Measurements from ENCODE around the gene GIT2. TPM values are rescaled to one million over a fixed set of nuclear protein-coding genes. Genes with fewer than 3 reads are reported as not detected.

GIT2 gene
- total and polyA plus RNA-seq, 2 of the 13 experiments (the other 11 are each of a cell fraction or from before 2014, with no cell fraction given), result 18.4 to 19.8 TPM

DNA sequence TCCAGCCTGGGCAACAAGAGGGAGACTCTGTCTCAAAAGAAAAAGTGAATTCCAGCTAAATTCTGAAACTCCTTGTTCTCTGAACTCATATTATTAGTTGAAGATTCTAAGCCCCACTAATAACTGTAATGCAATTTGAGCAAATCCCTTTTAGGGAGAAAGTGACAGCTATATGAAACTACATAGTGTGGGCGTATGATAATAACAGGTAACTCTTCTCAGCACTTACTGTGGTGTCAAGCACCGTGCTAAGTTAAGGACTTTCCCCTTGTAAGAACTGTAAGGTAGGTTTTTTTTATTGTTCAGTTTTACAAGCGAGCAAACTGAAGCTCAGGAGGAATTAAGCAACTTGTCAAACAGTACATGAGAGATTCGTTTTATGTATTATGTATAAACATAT is 8.4 kb upstream of the GIT2 start:
- DNase-seq (ENCODE audit: low spot score) (no peak), FAIRE-seq (no peak), ATAC-seq (no peak)
- in situ Hi-C loops (cut with HindIII; ENCODE audit: extremely low pct_ligation_motif_present, low pct_unique_long_range_greater_than_20kb) (no loop called here), intact Hi-C loops (cut with micrococcal nuclease; ENCODE audit: unreplicated experiment) (no loop called here)
- WGBS (ENCODE audit: low lambda C conversion rate), result 88% methylated on average over 4 of the region's 4 CpGs
- no peaks in the 10 kb centered on the region for H4K20me1 ChIP-seq (ENCODE audit: insufficient read depth, low read length)
- peaks cover 32% of the 10 kb centered on the region for H3K4me1 ChIP-seq (ENCODE audit: insufficient read depth, low read length)
- H2AFZ ChIP-seq (ENCODE audit: low read length), result no peak overlapping the region
- H3K36me3 ChIP-seq (replicated peaks in 1 of 2; ENCODE audit: control insufficient read depth in 1 of 2, insufficient read depth in 2 of 2, low read length in 2 of 2), result no peaks in the 10 kb centered on the region; a peak in 1 of 5 replicates
- TF ChIP-seq, protein P1, sequence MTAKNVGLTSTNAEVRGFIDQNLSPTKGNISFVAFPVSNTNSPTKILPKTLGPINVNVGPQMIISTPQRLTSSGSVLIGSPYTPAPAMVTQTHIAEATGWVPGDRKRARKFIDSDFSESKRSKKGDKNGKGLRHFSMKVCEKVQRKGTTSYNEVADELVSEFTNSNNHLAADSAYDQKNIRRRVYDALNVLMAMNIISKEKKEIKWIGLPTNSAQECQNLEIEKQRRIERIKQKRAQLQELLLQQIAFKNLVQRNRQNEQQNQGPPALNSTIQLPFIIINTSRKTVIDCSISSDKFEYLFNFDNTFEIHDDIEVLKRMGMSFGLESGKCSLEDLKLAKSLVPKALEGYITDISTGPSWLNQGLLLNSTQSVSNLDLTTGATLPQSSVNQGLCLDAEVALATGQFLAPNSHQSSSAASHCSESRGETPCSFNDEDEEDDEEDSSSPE (CRISPR knock-in tag; IDR thresholded peaks at IDR 0.05), result no peak
- TF ChIP-seq, protein P2, sequence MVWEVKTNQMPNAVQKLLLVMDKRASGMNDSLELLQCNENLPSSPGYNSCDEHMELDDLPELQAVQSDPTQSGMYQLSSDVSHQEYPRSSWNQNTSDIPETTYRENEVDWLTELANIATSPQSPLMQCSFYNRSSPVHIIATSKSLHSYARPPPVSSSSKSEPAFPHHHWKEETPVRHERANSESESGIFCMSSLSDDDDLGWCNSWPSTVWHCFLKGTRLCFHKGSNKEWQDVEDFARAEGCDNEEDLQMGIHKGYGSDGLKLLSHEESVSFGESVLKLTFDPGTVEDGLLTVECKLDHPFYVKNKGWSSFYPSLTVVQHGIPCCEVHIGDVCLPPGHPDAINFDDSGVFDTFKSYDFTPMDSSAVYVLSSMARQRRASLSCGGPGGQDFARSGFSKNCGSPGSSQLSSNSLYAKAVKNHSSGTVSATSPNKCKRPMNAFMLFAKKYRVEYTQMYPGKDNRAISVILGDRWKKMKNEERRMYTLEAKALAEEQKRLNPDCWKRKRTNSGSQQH (CRISPR knock-in tag; IDR thresholded peaks at IDR 0.05; ENCODE audit: low read depth), result no peak
- TF ChIP-seq, protein P3, sequence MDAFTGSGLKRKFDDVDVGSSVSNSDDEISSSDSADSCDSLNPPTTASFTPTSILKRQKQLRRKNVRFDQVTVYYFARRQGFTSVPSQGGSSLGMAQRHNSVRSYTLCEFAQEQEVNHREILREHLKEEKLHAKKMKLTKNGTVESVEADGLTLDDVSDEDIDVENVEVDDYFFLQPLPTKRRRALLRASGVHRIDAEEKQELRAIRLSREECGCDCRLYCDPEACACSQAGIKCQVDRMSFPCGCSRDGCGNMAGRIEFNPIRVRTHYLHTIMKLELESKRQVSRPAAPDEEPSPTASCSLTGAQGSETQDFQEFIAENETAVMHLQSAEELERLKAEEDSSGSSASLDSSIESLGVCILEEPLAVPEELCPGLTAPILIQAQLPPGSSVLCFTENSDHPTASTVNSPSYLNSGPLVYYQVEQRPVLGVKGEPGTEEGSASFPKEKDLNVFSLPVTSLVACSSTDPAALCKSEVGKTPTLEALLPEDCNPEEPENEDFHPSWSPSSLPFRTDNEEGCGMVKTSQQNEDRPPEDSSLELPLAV (CRISPR knock-in tag; conservative IDR thresholded peaks at IDR 0.05; ENCODE audit: low read depth), result no peak
- TF ChIP-seq, protein P4, sequence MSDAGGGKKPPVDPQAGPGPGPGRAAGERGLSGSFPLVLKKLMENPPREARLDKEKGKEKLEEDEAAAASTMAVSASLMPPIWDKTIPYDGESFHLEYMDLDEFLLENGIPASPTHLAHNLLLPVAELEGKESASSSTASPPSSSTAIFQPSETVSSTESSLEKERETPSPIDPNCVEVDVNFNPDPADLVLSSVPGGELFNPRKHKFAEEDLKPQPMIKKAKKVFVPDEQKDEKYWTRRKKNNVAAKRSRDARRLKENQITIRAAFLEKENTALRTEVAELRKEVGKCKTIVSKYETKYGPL (CRISPR knock-in tag; IDR thresholded peaks at IDR 0.05), result no peak
- TF ChIP-seq HES4 (CRISPR knock-in tag; IDR thresholded peaks at IDR 0.05; ENCODE audit: borderline replicate concordance), result no peak
- no peak overlapping the region for H3K4me3 ChIP-seq (replicated peaks in 1 of 3; ENCODE audit: insufficient read depth in 1 of 3, low read depth in 2 of 3, low read length in 3 of 3)
- POLR2A ChIA-PET, result interaction anchor here (0.9 kb wide), 1 partner anchor 31 kb away, joined by 3 read pairs; no protein-coding TSS in a partner anchor
- no peak overlapping the region for H3K4me2 ChIP-seq (ENCODE audit: low read depth, low read length)
- no TSS peak for BruUV-seq (replicated peaks)
- no peaks in the 10 kb centered on the region for H3K9me3 ChIP-seq (ENCODE audit: low read length)
- no peak overlapping the region for H3K27ac ChIP-seq (ENCODE audit: extremely low read length, insufficient read depth, low read length)
- no peaks in the 10 kb centered on the region for H3K27me3 ChIP-seq (ENCODE audit: control insufficient read depth in 1 of 2, insufficient read depth in 2 of 2, low read length in 2 of 2)
- peaks cover 40% of the 10 kb centered on the region for H3K79me2 ChIP-seq (ENCODE audit: insufficient read depth, low read length)
- no peak overlapping the region for H3K9ac ChIP-seq (ENCODE audit: insufficient read depth, low read depth, low read length)
- CTCF ChIA-PET (ENCODE audit: low intra/inter-chr PET ratio, low total read pairs), result no interaction called here

All from HepG2 (cell line).